Hair follicle dermal papilla cell (primary cell): Measurements from ENCODE around the gene BLOC1S5. TPM values are rescaled to one million over a fixed set of nuclear protein-coding genes. Genes with fewer than 3 reads are reported as not detected.

ENCODE experiments used
- total RNA-seq: library from RNA; depleted of rRNA; stranded (reverse); fragments of >200 nt; gene quantifications from 2 replicates; pipeline ENCODE4 v1.2.3, GENCODE V29; 2012

The BLOC1S5 gene, protein sequence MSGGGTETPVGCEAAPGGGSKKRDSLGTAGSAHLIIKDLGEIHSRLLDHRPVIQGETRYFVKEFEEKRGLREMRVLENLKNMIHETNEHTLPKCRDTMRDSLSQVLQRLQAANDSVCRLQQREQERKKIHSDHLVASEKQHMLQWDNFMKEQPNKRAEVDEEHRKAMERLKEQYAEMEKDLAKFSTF
- 12.6 and 14.8 TPM in 2 replicates for total RNA-seq

DNA sequence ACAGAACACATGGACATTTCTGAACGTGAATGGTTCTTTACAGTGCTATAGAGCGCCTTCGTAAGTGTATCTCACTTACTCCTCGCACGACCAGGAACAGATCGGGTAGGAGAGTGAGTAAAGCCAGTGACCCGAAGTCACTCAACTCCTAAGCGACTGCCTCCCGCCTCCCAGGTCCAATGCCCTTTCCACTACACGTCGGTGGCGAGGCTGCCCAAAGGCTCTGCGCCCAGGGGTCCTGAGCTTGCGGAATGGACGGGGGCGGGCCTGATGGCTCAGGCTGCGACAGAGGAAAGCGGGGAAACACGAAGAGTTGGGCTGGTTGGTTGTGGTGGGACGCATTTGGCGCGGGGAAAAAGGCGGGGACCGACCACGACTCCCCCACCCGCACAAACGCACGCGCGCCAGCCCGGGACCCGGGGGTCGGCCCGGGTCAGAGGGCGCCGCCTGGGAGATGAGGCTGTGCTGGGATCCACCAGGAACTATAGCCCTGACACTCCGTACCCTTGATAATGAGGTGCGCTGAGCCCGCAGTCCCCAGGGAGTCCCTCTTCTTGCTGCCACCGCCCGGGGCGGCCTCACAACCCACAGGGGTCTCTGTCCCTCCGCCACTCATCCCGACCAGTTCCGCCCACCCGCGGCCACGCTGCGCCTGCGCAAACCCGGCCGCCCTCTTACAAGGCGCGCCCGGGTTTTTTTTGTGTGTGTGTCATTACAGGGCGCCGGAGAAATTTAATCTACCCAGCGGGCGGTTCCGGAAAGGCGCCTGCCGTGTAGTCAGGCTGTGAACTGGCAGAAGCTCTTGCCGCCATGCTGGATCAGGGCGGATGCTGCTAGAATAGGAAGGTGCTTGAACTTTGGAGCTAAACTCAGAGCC is at the start of gene BLOC1S5:
BLOC1S5 (minus strand) TSS at position 629 of the 877 bp plus-strand sequence; CDS start at position 616, 13 bp downstream.

DNA sequence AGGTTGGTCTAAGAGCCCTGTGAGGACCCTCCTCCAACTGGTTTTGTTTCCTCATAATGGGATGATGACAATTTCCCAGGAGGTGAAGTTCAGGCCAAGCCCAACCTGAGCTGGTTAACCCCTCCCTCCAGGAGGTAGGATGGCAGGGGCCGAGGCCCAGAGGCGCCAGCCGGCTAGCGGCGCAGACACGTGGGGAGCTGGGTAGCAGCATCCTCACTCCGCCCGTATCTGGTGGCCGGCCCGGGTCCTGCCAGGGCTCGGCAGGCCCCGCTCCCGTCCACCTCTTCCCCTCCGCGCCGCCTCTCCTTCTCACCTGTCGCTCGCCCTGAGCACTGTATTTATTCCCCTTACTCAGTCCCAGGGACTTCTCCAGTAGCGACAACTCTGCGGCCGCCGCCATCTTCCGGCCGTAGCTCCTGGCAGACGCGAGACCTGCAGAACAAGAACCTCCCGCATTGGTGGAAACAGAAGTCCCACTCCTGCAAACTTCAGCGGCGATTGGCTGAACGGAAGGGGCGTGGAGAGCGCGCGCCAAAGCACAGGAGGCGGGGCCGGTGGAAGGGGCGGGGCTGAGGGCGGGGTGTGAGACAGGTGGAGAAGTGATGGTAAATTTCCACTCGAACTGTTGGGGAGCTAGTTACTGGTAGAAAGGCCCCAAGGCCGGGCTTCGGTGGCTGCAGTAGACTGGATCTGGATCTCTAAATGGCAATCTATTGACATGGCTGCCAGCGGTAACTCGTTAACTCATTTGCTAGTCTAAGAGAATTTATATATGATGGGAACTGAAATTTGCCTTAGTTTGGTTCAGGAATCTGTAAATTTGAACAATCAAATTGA is 38.2 kb upstream of the BLOC1S5 start, which contains the start of gene EEF1E1:
EEF1E1 (minus strand) TSS at position 427 of the 837 bp plus-strand sequence; CDS start at position 400, 27 bp downstream.

Other genes with a start within 250 kb of the BLOC1S5 start
- 435 and 448 TPM in 2 replicates for gene TXNDC5, start 153.6 kb downstream of the BLOC1S5 start, total RNA-seq
- 16.6 and 19.1 TPM in 2 replicates for gene EEF1E1, start 38.2 kb upstream of the BLOC1S5 start, total RNA-seq